ENCODE measurements around the gene DCTN4. TPM values are rescaled to one million over a fixed set of nuclear protein-coding genes. Genes with fewer than 3 reads are reported as not detected.

DCTN4 gene
- total and polyA plus RNA-seq, 9 of the 15 experiments (the other 6 are each of a cell fraction or from before 2014, with no cell fraction given), result 20.4 to 64.9 (median 49.9) TPM

- TF ChIP-seq MGA (IDR thresholded peaks at IDR 0.05) (no peak), E4F1 (CRISPR knock-in tag; IDR thresholded peaks at IDR 0.05; ENCODE audit: borderline replicate concordance) (no peak), ZBTB12 (CRISPR knock-in tag; IDR thresholded peaks at IDR 0.05) (no peak), BCL6 (CRISPR knock-in tag; IDR thresholded peaks at IDR 0.05) (no peak), CHD2 (IDR thresholded peaks at IDR 0.05; ENCODE audit: low read depth, low read length) (no peak), ZBTB43 (CRISPR knock-in tag; IDR thresholded peaks at IDR 0.05) (no peak), SAFB (IDR thresholded peaks at IDR 0.05; ENCODE audit: borderline replicate concordance, low read depth, low read length) (no peak), ZNF449 (CRISPR knock-in tag; IDR thresholded peaks at IDR 0.05) (no peak)
These were observed 97.7 kb downstream of the DCTN4 start, which contains the start of gene MYOZ3 (continued) for GRCh38 chr5:150661086-150661485.
